SHP77 treated with DMSO at 0.1 percent for 48 hours (cell line): ENCODE data around the gene KCNB1.

Source experiments
- DNase-seq: peaks from one replicate; lab custom pipeline; 2025; lab: John Stamatoyannopoulos, UW

KCNB1 gene

GRCh38 chr20:49409302-49409974 lies 73.0 kb downstream of the KCNB1 start:
- DNase-seq, result no peak

GRCh38 chr20:49408509-49409104 lies 73.9 kb downstream of the KCNB1 start:
- no peak for DNase-seq

GRCh38 chr20:49406666-49407065 lies 75.8 kb downstream of the KCNB1 start:
- no peak for DNase-seq

GRCh38 chr20:49405696-49406095 lies 76.8 kb downstream of the KCNB1 start:
- DNase-seq, result no peak

GRCh38 chr20:49405062-49405683 lies 77.3 kb downstream of the KCNB1 start:
- DNase-seq, result no peak

GRCh38 chr20:49404461-49404860 lies 78.0 kb downstream of the KCNB1 start:
- no peak for DNase-seq

- DNase-seq, result no peak
These were observed 78.6 kb downstream of the KCNB1 start for GRCh38 chr20:49403911-49404310.

GRCh38 chr20:49403012-49403411 lies 79.5 kb downstream of the KCNB1 start:
- no peak for DNase-seq

- DNase-seq, result no peak
These were observed 81.6 kb downstream of the KCNB1 start for GRCh38 chr20:49400904-49401303.

GRCh38 chr20:49400410-49400809 lies 82.1 kb downstream of the KCNB1 start:
- no peak for DNase-seq

- no peak for DNase-seq
These were observed 83.1 kb downstream of the KCNB1 start for GRCh38 chr20:49399329-49399728.

GRCh38 chr20:49398401-49399144 lies 83.9 kb downstream of the KCNB1 start:
- no peak for DNase-seq

GRCh38 chr20:49397525-49397924 lies 84.9 kb downstream of the KCNB1 start:
- DNase-seq, result no peak

GRCh38 chr20:49396230-49396629 lies 86.2 kb downstream of the KCNB1 start:
- DNase-seq, result no peak

GRCh38 chr20:49395659-49396058 lies 86.8 kb downstream of the KCNB1 start:
- no peak for DNase-seq

- no peak for DNase-seq
These were observed 87.3 kb downstream of the KCNB1 start for GRCh38 chr20:49395183-49395582.

- DNase-seq, result no peak
These were observed 87.7 kb downstream of the KCNB1 start for GRCh38 chr20:49394757-49395156.

- DNase-seq, result no peak
These were observed 88.2 kb downstream of the KCNB1 start for GRCh38 chr20:49394264-49394663.

- DNase-seq, result no peak
These were observed 88.7 kb downstream of the KCNB1 start for GRCh38 chr20:49393803-49394202.

GRCh38 chr20:49392745-49393144 lies 89.7 kb downstream of the KCNB1 start:
- no peak for DNase-seq

GRCh38 chr20:49391404-49392245 lies 90.8 kb downstream of the KCNB1 start:
- no peak for DNase-seq

GRCh38 chr20:49389854-49390253 lies 92.6 kb downstream of the KCNB1 start:
- no peak for DNase-seq
